NCI-H1048 (cell line): Measurements from ENCODE around the gene FANCG.
A peak's percentile ranks its signal among the peaks of the same experiment; 100 is the strongest.

Experiments used
- DNase-seq: peaks from one replicate; lab custom pipeline; 2025; lab: John Stamatoyannopoulos, UW

The FANCG gene

DNA sequence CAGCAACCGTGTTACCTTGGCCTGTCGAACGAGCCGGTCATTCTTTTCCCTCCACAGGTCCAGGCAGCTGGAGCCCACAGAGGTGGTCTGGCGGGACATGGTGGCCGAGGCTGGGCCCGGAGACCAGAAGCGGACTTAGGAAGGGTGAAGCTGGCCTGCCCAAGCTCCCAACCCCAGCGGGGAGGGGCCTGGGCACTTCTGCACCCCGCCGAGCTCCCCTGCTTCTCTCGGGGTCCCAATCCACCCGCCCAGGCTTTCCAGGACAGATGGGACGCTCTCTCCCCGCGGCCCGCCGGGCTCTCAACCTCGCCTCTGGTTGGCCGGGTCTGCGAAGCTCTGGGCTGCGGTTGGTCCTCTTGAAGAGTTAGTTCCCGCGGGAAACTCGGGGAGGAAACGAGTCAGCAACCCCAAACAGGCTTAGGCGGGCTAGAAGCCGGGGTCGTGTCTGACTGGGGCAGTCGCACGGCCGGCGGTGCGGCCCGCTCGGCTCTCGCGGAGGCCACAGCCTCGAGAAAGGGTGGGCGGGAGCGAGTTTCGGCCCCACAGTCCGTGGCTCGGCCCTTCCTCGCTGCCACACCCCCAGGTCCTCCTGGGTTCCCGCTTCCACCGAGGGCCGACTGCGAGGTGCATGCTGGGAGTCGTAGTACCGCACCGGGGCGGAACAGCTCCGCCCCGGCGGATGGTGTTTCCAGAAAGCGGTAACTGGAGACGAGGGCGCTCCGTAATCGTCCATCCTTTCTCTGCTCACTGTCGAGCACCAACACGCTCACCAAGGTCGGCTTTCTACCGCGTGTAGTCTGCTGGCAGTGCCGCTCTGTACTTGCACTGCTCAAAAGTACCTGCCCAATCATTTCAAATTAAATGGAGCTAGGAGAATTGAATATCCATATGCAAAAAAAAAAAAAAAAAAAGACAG lies at the start of gene FANCG:
FANCG (minus strand) TSS at position 517 of the 916 bp plus-strand sequence; CDS start at position 99, 418 bp downstream.
- DNase-seq, result peak; percentile 83

- DNase-seq, result peak; percentile 77
These were observed 37.3 kb upstream of the FANCG start for GRCh38 chr9:35116898-35117551.

DNA sequence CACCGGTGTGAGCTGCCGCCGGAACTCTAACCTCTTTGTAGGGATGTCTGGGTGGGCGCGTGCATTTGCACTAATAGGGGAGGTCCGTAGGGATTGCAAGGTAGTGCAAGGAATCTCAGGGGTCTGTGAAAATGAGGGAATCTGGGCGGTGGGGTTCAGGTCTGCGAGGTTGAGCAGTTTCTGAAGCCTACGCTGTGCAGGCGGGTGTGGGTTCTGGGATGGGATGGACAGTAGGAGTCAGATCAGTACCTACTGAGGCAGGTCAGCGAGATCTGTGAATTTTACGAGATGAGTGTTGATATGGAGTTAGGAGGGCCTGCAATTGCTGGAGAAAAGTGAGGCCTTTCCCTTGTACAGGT lies 36.8 kb upstream of the FANCG start:
- DNase-seq, result no peak

DNA sequence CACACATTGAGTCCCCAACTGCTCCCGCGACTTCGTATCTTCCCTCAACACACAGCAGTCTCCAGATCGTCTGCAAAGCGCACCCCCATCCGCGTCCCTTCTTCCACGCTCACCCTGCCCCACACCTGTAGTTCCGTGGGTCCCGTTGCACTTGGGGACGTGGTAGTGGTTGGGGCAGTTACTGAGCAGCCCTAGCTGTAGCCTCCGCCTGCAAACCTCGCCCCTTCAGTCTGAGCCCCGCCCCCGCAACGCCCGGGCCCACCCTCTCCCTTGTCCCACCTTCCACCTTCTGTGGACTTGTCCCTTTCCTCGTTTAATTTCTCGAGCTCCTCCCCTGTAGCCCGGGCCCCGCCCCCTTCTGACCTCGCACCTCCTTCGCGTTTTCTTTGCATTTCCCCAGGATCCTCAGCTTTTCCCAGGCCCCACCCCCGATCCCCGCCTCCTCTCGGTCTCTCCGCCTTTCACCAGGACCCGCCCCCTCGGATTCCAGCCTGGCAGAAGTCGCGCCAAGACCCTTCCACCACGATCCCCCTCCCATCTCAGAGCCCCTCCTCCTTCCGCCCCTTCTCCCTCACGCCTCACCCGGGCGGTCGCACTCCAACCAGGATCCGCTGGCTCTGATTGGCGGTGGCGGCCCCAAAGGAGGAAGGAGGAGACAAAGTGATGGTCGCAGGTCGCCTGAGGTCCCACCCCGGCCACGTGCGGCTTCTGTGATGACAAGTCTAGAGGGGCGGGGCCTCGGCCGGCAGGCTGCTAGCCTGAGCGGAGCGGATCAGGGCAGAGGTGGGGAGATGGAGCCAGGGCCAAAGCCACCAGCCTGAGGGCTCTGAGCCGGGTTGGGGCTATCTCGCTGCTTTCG lies 36.2 kb upstream of the FANCG start, which contains the start of gene ATOSB:
ATOSB (minus strand) TSS at position 183 of the 859 bp plus-strand sequence. CDS start 7,588 bp downstream, outside the sequence.
- peak; percentile 87 for DNase-seq

DNA sequence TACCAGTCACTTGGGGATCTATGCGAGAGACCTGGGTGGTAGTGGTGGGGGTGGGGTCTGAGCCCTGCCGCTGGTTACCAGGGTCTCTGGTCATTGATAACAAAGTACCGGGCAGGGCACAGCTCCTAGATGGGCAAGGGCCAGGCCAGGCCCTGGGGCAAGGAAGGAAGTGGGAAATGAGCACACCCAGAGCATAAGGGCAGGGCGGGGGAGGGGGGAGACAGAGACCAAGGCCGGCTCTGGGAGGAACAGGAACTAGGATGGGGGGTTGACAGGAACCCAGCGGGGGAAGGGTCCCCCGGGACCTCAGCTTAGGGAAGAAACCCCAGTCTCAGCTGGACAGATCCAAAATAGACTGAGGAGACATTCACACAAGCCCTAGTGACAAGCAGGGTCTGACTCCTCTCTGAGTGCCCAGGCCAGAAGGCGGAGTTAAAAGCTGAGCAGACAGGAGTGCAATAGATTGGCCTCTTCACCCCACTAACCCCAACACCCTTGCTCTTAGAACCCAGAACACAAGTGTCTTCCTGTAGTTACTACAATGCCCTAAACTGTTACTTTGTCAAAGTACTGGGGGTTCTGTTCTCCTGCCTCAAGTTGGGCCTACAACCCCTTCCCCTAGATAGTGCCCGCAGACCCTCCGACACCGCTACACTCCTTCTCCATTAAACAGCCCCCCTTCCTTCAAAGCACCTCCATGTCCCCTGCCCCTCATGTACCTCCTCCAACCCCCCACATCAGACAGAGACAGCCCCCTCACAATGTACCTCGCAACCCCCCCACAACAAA lies 35.3 kb upstream of the FANCG start:
- no peak for DNase-seq

GRCh38 chr9:35114113-35114839 lies 34.5 kb upstream of the FANCG start:
- DNase-seq, result no peak

GRCh38 chr9:35112257-35113020 lies 32.7 kb upstream of the FANCG start:
- no peak for DNase-seq

GRCh38 chr9:35111001-35111933 lies 31.5 kb upstream of the FANCG start:
- DNase-seq, result peak; percentile 97

DNA sequence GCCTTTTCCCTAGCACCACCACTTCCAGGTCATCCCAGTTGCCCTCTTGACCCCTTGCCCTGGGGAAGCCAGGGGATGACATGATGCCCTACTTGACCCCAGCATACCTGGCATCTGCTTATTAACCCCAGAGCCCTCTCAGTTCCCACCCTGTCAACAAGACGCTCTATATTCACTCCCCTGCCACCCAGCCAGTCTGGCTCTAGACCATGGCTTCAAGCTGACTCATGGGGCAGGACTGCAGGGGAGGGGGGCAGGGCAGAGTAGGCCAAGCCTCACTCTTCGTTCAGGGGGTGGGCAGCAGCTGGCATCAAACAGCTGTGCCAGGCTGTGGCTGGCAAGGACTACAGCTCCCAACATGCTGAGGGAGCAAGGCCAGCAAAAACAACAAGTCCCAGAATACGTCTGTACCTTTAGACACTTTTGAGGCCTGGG lies 30.6 kb upstream of the FANCG start:
- no peak for DNase-seq

DNA sequence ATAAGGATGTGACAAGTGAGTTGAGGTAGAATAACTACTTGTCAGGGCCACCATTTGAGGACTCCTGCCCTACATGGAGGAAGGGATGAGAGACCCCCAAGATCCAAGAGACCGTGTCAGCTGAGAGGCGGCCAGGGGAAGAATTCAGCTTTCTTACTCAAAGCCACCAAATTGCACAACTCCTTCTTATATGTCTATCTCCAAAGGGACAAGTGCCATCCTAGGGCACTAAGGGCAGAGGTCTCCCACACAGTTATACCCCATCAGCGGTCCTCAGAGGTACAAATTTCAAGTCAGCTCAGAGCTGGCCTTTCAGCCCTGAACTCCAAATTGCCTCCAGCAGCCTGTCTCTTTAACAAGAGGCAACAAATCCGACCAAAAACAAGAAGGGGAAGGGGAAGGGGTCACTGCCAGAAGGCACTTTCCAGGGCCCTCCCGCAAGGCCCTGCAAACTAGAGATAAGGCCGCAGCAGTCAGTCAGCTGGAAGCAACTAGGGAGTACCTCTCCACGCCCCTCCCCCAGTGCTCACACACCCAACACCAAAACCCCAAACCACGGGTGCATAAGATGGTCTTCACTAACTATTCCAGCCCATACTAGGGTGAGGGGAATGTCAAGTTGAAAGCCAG lies 29.3 kb upstream of the FANCG start:
- no peak for DNase-seq

DNA sequence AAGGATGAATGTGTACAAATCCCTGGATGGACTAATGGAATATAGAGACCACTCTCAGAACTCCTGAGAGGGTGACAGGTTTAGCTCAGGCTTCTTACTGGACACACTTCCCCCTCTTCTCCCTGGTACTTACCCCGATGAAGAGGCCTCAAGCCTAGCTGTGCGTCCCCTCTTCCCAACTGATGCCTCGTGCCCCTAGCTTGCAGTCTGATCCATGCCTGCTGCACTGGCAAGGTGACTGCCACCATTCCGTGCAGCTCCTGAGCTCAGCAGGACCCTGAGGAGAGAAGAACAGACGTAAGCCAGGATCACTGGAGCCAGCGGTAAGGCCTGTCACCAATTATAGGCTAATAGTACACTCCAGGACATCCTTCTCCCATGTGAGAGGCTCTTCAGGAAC lies 28.7 kb upstream of the FANCG start:
- DNase-seq, result no peak

GRCh38 chr9:35107297-35108290 lies 27.9 kb upstream of the FANCG start:
- DNase-seq, result no peak

DNA sequence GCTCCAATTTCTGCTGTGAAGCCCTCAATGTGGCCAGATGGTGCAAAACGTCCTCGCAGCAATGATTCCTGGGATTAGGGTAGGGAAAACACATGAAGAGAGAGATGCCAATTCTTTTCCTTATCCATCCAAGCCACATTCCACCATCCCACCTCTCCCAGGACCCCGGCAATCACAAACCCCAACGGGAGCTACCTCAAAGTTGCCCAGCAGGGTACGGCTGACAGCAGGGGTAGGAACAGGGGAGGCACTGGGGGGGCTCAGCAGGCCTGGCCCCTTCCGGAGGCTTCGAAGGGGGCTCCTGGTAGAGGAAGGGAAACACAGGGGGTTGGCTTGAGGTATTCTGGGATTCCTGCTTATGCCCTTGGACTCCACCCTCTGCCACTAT lies 26.6 kb upstream of the FANCG start:
- DNase-seq, result no peak

- DNase-seq, result no peak
These were observed 26.0 kb upstream of the FANCG start for GRCh38 chr9:35105571-35106342.

GRCh38 chr9:35105126-35105525 lies 25.4 kb upstream of the FANCG start:
- DNase-seq, result no peak

DNA sequence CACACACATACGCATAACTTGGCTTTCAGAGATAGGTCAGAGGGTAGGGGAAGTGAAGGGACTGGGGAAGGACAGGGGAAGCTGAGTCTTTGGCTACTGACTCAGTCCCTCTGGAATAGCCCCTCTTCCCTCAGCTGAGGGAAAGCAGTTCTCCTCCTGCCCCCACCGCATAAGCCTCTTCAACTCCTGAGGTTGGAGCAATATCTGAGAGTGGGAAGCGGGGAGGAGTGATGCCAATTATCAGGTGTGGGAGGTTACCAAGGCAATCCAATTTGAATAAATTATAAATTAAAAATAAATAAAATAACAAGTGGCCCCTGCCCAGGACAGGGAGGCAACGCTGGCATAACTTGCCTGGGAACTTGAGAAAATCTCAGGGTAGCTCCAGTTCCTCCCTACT lies 24.8 kb upstream of the FANCG start:
- no peak for DNase-seq
